ENCODE results near the gene SHB. TPM values are rescaled to one million over a fixed set of nuclear protein-coding genes. Genes with fewer than 3 reads are reported as not detected.
A peak's percentile ranks its signal among the peaks of the same experiment; 100 is the strongest.

The SHB gene
- total RNA-seq, 4 donors from 2014 or later, result 18.4 to 27.5 (median 22.0) TPM

- H3K27ac ChIP-seq, result no peak overlapping the region
- TF ChIP-seq CTCF (IDR thresholded peaks at IDR 0.05) (no peak), POLR2A (IDR thresholded peaks at IDR 0.05) (no peak)
- no peak overlapping the region for H3K4me3 ChIP-seq (replicated peaks in 1 of 3)
- peak; percentile 31 to 33 for DNase-seq
- H3K4me1 ChIP-seq, result peaks cover 7 to 13% of the 10 kb centered on the region in 2 donors
- no peaks in the 10 kb centered on the region for H3K27me3 ChIP-seq
- intact Hi-C loops (cut with DNase I), result no loop called here
- H3K9me3 ChIP-seq, result no peaks in the 10 kb centered on the region
- WGBS, 2 donors, result 57 to 59% methylated on average over 7 of the region's 7 CpGs
- H3K36me3 ChIP-seq, result no peaks in the 10 kb centered on the region
Observed at GRCh38 chr9:38071470-38072134, 2.6 kb upstream of the SHB start.

- DNase-seq, result peak in 1 of 2 donors; percentile 55
- intact Hi-C loops (cut with DNase I), result loop anchor here (5.0 kb wide), 1 partner anchor 46 kb away; no protein-coding TSS in a partner anchor
- no peaks in the 10 kb centered on the region for H3K9me3 ChIP-seq
- peak overlapping the region; percentile 75 to 95 (median 77) for H3K27ac ChIP-seq
- WGBS, 2 donors, result 0% methylated on average over 4 to 12 of the region's 107 CpGs
- peak overlapping the region; percentile 37 to 74 (median 40) for H3K4me3 ChIP-seq (replicated peaks in 1 of 3)
- H3K27me3 ChIP-seq, result no peaks in the 10 kb centered on the region
- H3K4me1 ChIP-seq, result peaks cover 24 to 46% of the 10 kb centered on the region in 2 donors
- H3K36me3 ChIP-seq, result no peaks in the 10 kb centered on the region
- no peak for TF ChIP-seq CTCF (IDR thresholded peaks at IDR 0.05)
- TF ChIP-seq POLR2A (IDR thresholded peaks at IDR 0.05), result peak in 1 of 2 donors; percentile 3
Observed at GRCh38 chr9:38067859-38068681, 957 bp downstream of the SHB start.

- intact Hi-C loops (cut with DNase I), result loop anchor here (5.0 kb wide), 1 partner anchor 45 kb away; no protein-coding TSS in a partner anchor
- peak overlapping the region; percentile 75 to 95 (median 77) for H3K27ac ChIP-seq
- H3K9me3 ChIP-seq, result no peaks in the 10 kb centered on the region
- H3K36me3 ChIP-seq, result no peaks in the 10 kb centered on the region
- no peaks in the 10 kb centered on the region for H3K27me3 ChIP-seq
- DNase-seq, result peak; percentile 77 to 82
- peaks cover 24 to 55% of the 10 kb centered on the region in 2 donors for H3K4me1 ChIP-seq
- no peak for TF ChIP-seq CTCF (IDR thresholded peaks at IDR 0.05)
- no peak for TF ChIP-seq POLR2A (IDR thresholded peaks at IDR 0.05)
- WGBS, 2 donors, result 5 to 10% methylated on average over 33 to 39 of the region's 47 CpGs
- peak overlapping the region; percentile 37 to 74 (median 40) for H3K4me3 ChIP-seq (replicated peaks in 1 of 3)
Observed at GRCh38 chr9:38066914-38067858, 1.8 kb downstream of the SHB start.

GRCh38 chr9:38066197-38066913, 2.7 kb downstream of the SHB start:
- intact Hi-C loops (cut with DNase I), result loop anchor here (5.0 kb wide), 1 partner anchor 44 kb away; no protein-coding TSS in a partner anchor
- WGBS, 2 donors, result 50 to 57% methylated on average over 5 to 7 of the region's 7 CpGs
- Histone ChIP-seq H3K9me3 (no peaks in the 10 kb centered on the region), H3K27me3 (no peaks in the 10 kb centered on the region), H3K4me3 (replicated peaks in 1 of 3) (peak overlapping the region in 1 of 3 donors; percentile 74), H3K4me1 (peaks cover 24 to 58% of the 10 kb centered on the region in 2 donors), H3K27ac (peak overlapping the region; percentile 75 to 95 (median 77)), H3K36me3 (no peaks in the 10 kb centered on the region)
- DNase-seq, result peak; percentile 58 to 66
- peak in 3 of 6 experiments; percentile 28 to 55 (median 37) for TF ChIP-seq CTCF (IDR thresholded peaks at IDR 0.05)
- TF ChIP-seq POLR2A (IDR thresholded peaks at IDR 0.05), result no peak

All from thyroid gland (tissue), 4 donors.